ENCODE measurements around the gene C2CD4C. TPM values are rescaled to one million over a fixed set of nuclear protein-coding genes. Genes with fewer than 3 reads are reported as not detected.

Gene C2CD4C
- total and polyA plus RNA-seq, 2 of the 13 experiments (the other 11 are each of a cell fraction or from before 2014, with no cell fraction given), result not detected

DNA sequence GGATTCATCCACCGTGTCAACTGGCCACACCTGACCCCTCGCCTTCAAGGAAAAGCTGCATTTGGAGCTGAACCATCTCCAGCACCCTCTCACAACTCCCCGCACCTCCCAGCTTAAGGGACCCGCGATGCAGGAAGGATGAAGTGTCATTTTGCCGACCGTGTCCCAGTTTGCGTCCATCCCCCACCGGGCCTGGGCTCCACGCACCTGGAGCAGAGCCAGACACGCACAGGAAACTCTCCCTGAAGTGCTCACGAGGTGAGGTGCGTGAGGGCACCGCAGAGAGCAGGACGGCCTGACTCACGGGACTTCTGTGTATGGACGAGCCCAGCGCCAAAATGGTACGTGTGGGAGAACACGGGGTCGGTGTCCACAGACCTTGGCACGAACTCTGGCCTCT, 44.7 kb upstream of the C2CD4C start:
- no peaks in the 10 kb centered on the region for H3K79me2 ChIP-seq (ENCODE audit: insufficient read depth, low read length)
- H3K4me3 ChIP-seq (replicated peaks in 1 of 3; ENCODE audit: insufficient read depth in 1 of 3, low read depth in 2 of 3, low read length in 3 of 3), result no peak overlapping the region
- POLR2A ChIA-PET, result no interaction called here
- CTCF ChIA-PET (ENCODE audit: low intra/inter-chr PET ratio, low total read pairs), result no interaction called here
- H3K9ac ChIP-seq (ENCODE audit: insufficient read depth, low read depth, low read length), result no peak overlapping the region
- peaks cover 30% of the 10 kb centered on the region; the same call in 1 of the 2 replicates for H4K20me1 ChIP-seq (ENCODE audit: insufficient read depth, low read length)
- H3K4me2 ChIP-seq (ENCODE audit: low read depth, low read length), result no peak overlapping the region
- no peaks in the 10 kb centered on the region for H3K9me3 ChIP-seq (ENCODE audit: low read length)
- H3K27me3 ChIP-seq (ENCODE audit: control insufficient read depth in 1 of 2, insufficient read depth in 2 of 2, low read length in 2 of 2), result no peaks in the 10 kb centered on the region
- no peaks in the 10 kb centered on the region; a peak in 1 of 5 replicates for H3K36me3 ChIP-seq (replicated peaks in 1 of 2; ENCODE audit: control insufficient read depth in 1 of 2, insufficient read depth in 2 of 2, low read length in 2 of 2)
- H3K27ac ChIP-seq (ENCODE audit: extremely low read length, insufficient read depth, low read length), result no peak overlapping the region
- 88% methylated on average over 17 of the region's 22 CpGs for WGBS (ENCODE audit: low lambda C conversion rate)
- peaks cover 15% of the 10 kb centered on the region for H3K4me1 ChIP-seq (ENCODE audit: insufficient read depth, low read length)
- TF ChIP-seq ZNF546 (CRISPR knock-in tag; conservative IDR thresholded peaks at IDR 0.05), result no peak
- no peak for TF ChIP-seq YEATS2 (CRISPR knock-in tag; IDR thresholded peaks at IDR 0.05; ENCODE audit: borderline replicate concordance)
- TF ChIP-seq TCF7 (IDR thresholded peaks at IDR 0.05; ENCODE audit: low read depth), result no peak
- no peak for TF ChIP-seq ZNF577 (CRISPR knock-in tag; IDR thresholded peaks at IDR 0.05; ENCODE audit: borderline replicate concordance, low read depth)
- TF ChIP-seq, protein P1, sequence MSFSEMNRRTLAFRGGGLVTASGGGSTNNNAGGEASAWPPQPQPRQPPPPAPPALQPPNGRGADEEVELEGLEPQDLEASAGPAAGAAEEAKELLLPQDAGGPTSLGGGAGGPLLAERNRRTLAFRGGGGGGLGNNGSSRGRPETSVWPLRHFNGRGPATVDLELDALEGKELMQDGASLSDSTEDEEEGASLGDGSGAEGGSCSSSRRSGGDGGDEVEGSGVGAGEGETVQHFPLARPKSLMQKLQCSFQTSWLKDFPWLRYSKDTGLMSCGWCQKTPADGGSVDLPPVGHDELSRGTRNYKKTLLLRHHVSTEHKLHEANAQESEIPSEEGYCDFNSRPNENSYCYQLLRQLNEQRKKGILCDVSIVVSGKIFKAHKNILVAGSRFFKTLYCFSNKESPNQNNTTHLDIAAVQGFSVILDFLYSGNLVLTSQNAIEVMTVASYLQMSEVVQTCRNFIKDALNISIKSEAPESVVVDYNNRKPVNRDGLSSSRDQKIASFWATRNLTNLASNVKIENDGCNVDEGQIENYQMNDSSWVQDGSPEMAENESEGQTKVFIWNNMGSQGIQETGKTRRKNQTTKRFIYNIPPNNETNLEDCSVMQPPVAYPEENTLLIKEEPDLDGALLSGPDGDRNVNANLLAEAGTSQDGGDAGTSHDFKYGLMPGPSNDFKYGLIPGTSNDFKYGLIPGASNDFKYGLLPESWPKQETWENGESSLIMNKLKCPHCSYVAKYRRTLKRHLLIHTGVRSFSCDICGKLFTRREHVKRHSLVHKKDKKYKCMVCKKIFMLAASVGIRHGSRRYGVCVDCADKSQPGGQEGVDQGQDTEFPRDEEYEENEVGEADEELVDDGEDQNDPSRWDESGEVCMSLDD (CRISPR knock-in tag; IDR thresholded peaks at IDR 0.05; ENCODE audit: borderline replicate concordance), result no peak
- TF ChIP-seq, protein P2, sequence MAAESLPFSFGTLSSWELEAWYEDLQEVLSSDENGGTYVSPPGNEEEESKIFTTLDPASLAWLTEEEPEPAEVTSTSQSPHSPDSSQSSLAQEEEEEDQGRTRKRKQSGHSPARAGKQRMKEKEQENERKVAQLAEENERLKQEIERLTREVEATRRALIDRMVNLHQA (CRISPR knock-in tag; IDR thresholded peaks at IDR 0.05), result no peak
- TF ChIP-seq SOX5 (CRISPR knock-in tag; IDR thresholded peaks at IDR 0.05; ENCODE audit: borderline replicate concordance), result no peak
- no peak for TF ChIP-seq ZNF572 (CRISPR knock-in tag; IDR thresholded peaks at IDR 0.05)
- no peak for TF ChIP-seq ZNF234 (CRISPR knock-in tag; conservative IDR thresholded peaks at IDR 0.05)
- no peak for TF ChIP-seq HOXA7 (CRISPR knock-in tag; IDR thresholded peaks at IDR 0.05)
- no peak for TF ChIP-seq TOE1 (CRISPR knock-in tag; IDR thresholded peaks at IDR 0.05)
- no peak for TF ChIP-seq DNMT3B (CRISPR knock-in tag; conservative IDR thresholded peaks at IDR 0.05)
- no peak for TF ChIP-seq PCBP1 (IDR thresholded peaks at IDR 0.05; ENCODE audit: borderline replicate concordance, low read depth, low read length)
- TF ChIP-seq, protein P3, sequence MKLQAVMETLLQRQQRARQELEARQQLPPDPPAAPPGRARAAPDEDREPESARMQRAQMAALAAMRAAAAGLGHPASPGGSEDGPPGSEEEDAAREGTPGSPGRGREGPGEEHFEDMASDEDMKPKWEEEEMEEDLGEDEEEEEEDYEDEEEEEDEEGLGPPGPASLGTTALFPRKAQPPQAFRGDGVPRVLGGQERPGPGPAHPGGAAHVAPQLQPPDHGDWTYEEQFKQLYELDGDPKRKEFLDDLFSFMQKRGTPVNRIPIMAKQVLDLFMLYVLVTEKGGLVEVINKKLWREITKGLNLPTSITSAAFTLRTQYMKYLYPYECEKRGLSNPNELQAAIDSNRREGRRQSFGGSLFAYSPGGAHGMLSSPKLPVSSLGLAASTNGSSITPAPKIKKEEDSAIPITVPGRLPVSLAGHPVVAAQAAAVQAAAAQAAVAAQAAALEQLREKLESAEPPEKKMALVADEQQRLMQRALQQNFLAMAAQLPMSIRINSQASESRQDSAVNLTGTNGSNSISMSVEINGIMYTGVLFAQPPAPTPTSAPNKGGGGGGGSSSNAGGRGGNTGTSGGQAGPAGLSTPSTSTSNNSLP (IDR thresholded peaks at IDR 0.05; ENCODE audit: low read depth, low read length), result no peak
- FAIRE-seq, result no peak
- ATAC-seq, result no peak
- no TSS peak for BruUV-seq (replicated peaks)
- no peak for DNase-seq (ENCODE audit: low spot score)
- in situ Hi-C loops (cut with HindIII; ENCODE audit: extremely low pct_ligation_motif_present, low pct_unique_long_range_greater_than_20kb), result no loop called here
- intact Hi-C loops (cut with micrococcal nuclease; ENCODE audit: unreplicated experiment), result no loop called here
- no peak overlapping the region for H2AFZ ChIP-seq (ENCODE audit: low read length)
